GM23248 (cell line): ENCODE data around the gene RBM17. TPM values are rescaled to one million over a fixed set of nuclear protein-coding genes. Genes with fewer than 3 reads are reported as not detected.

Source experiments
- DNase-seq: peaks from one replicate; pipeline ENCODE4 v3.0.0-alpha.2; 2015
- H2AFZ ChIP-seq: fragments of 200-600 bp; sonication (generic); 2 replicates; pipeline ENCODE4 v1.6.1; 2016; ENCODE audit warnings: antibody characterized with exemption
- H3F3A ChIP-seq: fragments of 200-600 bp; sonication (generic); 2 replicates; pipeline ENCODE4 v1.6.1; 2016; ENCODE audit warnings: mild to moderate bottlenecking, antibody characterized with exemption, mixed run types; ENCODE audit not compliant: insufficient read depth
- H3K27ac ChIP-seq: fragments of 200-600 bp; sonication (generic); 2 replicates; pipeline ENCODE4 v1.5.1; 2016; ENCODE audit warnings: mild to moderate bottlenecking
- H3K27me3 ChIP-seq: fragments of 200-600 bp; sonication (generic); replicated peaks from 2 replicates; pipeline ENCODE4 v1.6.1; 2016; ENCODE audit warnings: mild to moderate bottlenecking; ENCODE audit not compliant: insufficient read depth
- H3K36me3 ChIP-seq: fragments of 200-600 bp; sonication (generic); 2 replicates; pipeline ENCODE4 v1.6.1; 2016; ENCODE audit warnings: low read depth, mild to moderate bottlenecking
- H3K4me1 ChIP-seq: fragments of 200-600 bp; sonication (generic); 2 replicates; pipeline ENCODE4 v1.6.1; 2016; ENCODE audit warnings: mild to moderate bottlenecking; ENCODE audit not compliant: insufficient read depth
- H3K4me2 ChIP-seq: fragments of 200-600 bp; sonication (generic); one replicate; pipeline ENCODE4 v1.6.1; 2016; ENCODE audit warnings: mild to moderate bottlenecking; ENCODE audit not compliant: unreplicated experiment
- H3K4me3 ChIP-seq: fragments of 200-600 bp; sonication (generic); 2 replicates; pipeline ENCODE4 v1.5.1; 2016; ENCODE audit warnings: mild to moderate bottlenecking
- H3K79me2 ChIP-seq: fragments of 200-600 bp; sonication (generic); 2 replicates; pipeline ENCODE4 v1.6.1; 2016; ENCODE audit warnings: mild to moderate bottlenecking; ENCODE audit not compliant: insufficient read depth
- H3K9ac ChIP-seq: fragments of 200-600 bp; sonication (generic); 2 replicates; pipeline ENCODE4 v1.6.1; 2016; ENCODE audit warnings: mild to moderate bottlenecking
- H3K9me2 ChIP-seq: fragments of 200-600 bp; sonication (generic); 2 replicates; pipeline ENCODE4 v1.6.1; 2016; ENCODE audit warnings: mixed run types, mild to moderate bottlenecking, moderate library complexity; ENCODE audit not compliant: insufficient read depth
- H3K9me3 ChIP-seq: fragments of 200-600 bp; sonication (generic); one replicate; pipeline ENCODE4 v1.6.1; 2017; ENCODE audit warnings: low read depth
- H4K20me1 ChIP-seq: fragments of 200-600 bp; sonication (generic); 2 replicates; pipeline ENCODE4 v1.6.0; 2016; ENCODE audit not compliant: insufficient read depth
- EZH2 ChIP-seq: fragments of 200-600 bp; sonication (generic); IDR thresholded peaks from 2 replicates; pipeline ENCODE4 v1.6.1; 2018; ENCODE audit warnings: antibody characterized with exemption, mild to moderate bottlenecking; ENCODE audit not compliant: insufficient read depth, poor library complexity, severe bottlenecking
- EZH2phosphoT487 ChIP-seq: fragments of 200-600 bp; sonication (generic); IDR thresholded peaks from 2 replicates; pipeline ENCODE4 v1.6.1; 2018; ENCODE audit warnings: antibody characterized with exemption, moderate library complexity, mild to moderate bottlenecking, low read depth; ENCODE audit not compliant: insufficient read depth
- WGBS, 2 experiments: methylation state at CpG; one replicate each; pipeline ENCODE4 v1.1.6; 2015 to 2017; ENCODE audit warnings: low lambda C conversion rate in 2 of 2, low coverage in 1 of 2; ENCODE audit errors: missing lambda C conversion rate in 2 of 2; 5-methylcytosine and 5-hydroxymethylcytosine counted together
- in situ Hi-C: fragments of 300-500 bp; cut with MboI; formaldehyde crosslinking; loops from 2 replicates; pipeline ENCODE4 v1.15.0; 2020
- polyA plus RNA-seq: library from polyadenylated mRNA; unstranded; fragments of >200 nt; fragmentation: Nextera tagmentation; extraction: Ambion mirVana; gene quantifications from 2 replicates; pipeline ENCODE4 v1.2.1, GENCODE V29; 2016
- total RNA-seq: library from RNA; depleted of rRNA; stranded (reverse); fragments of >200 nt; shearing (Covaris generic); gene quantifications from 2 replicates; pipeline ENCODE4 v1.2.3, GENCODE V29; 2014

Gene RBM17
- total and polyA plus RNA-seq, 2 experiments from 2014 or later = 24.1 to 99.9 TPM

DNA sequence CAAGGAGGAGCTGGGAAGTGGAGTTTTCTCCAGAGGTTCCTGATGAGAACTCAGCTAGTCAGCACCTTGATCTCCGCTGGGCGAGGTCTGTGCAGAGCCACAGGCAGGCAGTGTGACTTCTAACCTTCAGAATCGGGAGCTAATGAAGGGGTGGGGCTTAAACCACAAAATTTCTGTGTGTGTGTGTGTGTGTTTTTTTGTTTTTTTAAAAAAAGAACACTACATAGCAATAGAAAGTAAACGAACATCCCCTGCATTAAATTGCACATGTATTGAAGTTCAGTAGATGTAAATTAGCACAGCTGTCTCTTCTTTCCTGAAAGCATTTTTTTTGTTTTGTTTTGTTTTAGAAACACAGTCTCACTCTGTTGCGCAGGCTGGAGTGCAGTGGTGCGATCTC lies 46.2 kb downstream of the RBM17 start:
- WGBS, 2 experiments = 94 to 98% methylated on average over 6 of the region's 6 CpGs

DNA sequence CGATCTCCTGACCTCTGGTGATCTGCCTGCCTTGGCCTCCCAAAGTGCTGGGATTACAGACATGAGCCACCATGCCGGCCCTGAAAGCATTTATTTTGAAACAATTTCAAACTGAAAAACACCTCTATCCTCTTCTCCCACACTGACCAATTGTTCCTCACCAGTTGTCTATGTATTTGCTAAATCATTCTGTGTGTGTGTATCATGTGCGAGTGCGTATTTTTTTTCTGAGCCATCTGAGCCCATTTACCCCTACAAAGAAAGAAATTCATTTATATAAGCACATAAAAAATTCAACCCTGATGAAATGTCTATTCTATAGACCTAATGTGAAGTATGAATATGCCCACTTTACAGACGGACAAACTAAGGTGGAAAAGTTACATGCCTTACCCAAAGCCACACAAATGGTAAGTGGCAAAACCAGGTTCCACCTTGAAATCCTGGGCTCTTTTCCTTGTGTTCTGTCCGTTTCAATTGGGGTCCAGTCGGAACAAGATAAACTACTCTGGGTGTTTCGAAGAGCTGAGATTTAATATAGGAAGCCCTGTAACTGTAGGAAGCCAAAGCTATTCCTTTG lies 46.8 kb downstream of the RBM17 start:
- Histone ChIP-seq H3K4me3 (no peak overlapping the region), H4K20me1 (no peaks in the 10 kb centered on the region), H3K9ac (no peak overlapping the region), H3K4me1 (peaks cover 15% of the 10 kb centered on the region), H3K27me3 (peaks cover 22% of the 10 kb centered on the region), H3F3A (peaks cover 20% of the 10 kb centered on the region), H3K9me3 (no peaks in the 10 kb centered on the region), H3K36me3 (no peaks in the 10 kb centered on the region), H3K27ac (0 out of 2 replicates have a peak overlapping the region, but pooled peaks have one; percentile 13), H3K4me2 (peak overlapping the region; percentile 40), H3K79me2 (no peaks in the 10 kb centered on the region), H2AFZ (no peak overlapping the region), H3K9me2 (no peaks in the 10 kb centered on the region)
- DNase-seq = no peak
- WGBS, 2 experiments = 91 to 93% methylated on average over 8 of the region's 8 CpGs
- in situ Hi-C loops = no loop called here
- TF ChIP-seq EZH2 (no peak), EZH2phosphoT487 (no peak)

More for the DNA sequence above, 46.2 kb downstream of the RBM17 start:
- H3K27ac ChIP-seq = no peak overlapping the region
- in situ Hi-C loops = no loop called here
- no peaks in the 10 kb centered on the region for H4K20me1 ChIP-seq
- H3K4me2 ChIP-seq = no peak overlapping the region
- H3K9me3 ChIP-seq = no peaks in the 10 kb centered on the region
- H3F3A ChIP-seq = peaks cover 20% of the 10 kb centered on the region
- no peak for DNase-seq
- H3K9ac ChIP-seq = no peak overlapping the region
- TF ChIP-seq EZH2 = no peak
- TF ChIP-seq EZH2phosphoT487 = no peak
- H3K9me2 ChIP-seq = no peaks in the 10 kb centered on the region
- H3K4me1 ChIP-seq = peaks cover 15% of the 10 kb centered on the region
- H3K79me2 ChIP-seq = no peaks in the 10 kb centered on the region
- no peak overlapping the region for H2AFZ ChIP-seq
- no peak overlapping the region for H3K4me3 ChIP-seq
- no peaks in the 10 kb centered on the region for H3K36me3 ChIP-seq
- H3K27me3 ChIP-seq = peaks cover 22% of the 10 kb centered on the region

DNA sequence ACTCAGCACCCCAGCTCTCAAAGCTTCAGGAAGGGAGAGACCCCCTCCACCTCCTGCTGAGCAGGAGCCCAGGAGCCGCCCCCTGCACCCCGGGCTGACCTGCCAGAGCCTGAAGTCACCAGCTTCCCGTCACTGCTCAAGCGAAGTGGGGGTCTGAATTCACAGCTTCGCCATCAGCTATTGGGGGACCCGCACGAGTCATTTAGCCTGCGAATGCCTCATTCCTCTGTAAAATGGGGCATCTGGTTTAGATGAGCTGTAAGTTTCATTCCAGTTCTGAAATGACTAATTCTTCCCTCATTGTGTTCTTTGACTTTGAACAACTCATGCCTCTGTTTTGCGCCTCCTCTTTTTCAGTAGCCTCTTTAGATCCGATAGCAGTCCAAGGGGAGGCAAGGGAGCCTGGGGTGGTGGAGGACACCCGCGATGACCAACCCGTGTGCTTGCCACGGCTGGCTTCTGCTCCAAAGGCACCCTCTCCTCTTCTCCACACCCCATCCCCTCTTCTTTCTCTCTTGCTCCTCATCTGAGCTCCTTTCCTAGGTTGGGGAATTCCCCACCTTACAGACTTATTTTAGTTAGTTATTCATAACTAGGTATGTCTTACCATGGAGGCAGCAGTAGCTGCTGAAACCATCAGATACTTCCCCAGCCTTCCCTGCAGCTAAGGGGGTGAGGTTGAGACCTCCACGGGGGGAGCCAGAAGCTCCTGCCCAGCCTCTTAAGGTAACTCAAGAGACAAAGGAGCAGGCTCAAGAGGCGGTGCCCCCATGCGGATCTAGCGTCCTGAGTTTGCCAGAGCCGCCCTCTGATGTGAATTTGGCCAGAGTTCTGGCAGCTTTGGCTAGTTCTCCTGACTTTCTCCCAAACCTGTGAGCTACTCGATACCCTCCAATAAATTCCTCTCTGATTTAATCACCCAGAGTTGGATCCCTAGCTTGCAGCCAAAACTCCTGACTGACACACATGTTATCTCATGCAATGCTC lies 47.7 kb downstream of the RBM17 start:
- peaks cover 19% of the 10 kb centered on the region for H3K4me1 ChIP-seq
- H3F3A ChIP-seq = peaks cover 22% of the 10 kb centered on the region
- H4K20me1 ChIP-seq = no peaks in the 10 kb centered on the region
- in situ Hi-C loops = no loop called here
- WGBS, 2 experiments = 5 to 8% methylated on average over 19 to 20 of the region's 20 CpGs
- H2AFZ ChIP-seq = no peak overlapping the region
- no peak for TF ChIP-seq EZH2phosphoT487
- no peak for TF ChIP-seq EZH2
- peak overlapping the region; percentile 35; the same call in 1 of the 2 replicates for H3K4me3 ChIP-seq
- no peaks in the 10 kb centered on the region for H3K9me2 ChIP-seq
- H3K36me3 ChIP-seq = no peaks in the 10 kb centered on the region
- no peaks in the 10 kb centered on the region for H3K9me3 ChIP-seq
- peaks cover 22% of the 10 kb centered on the region for H3K27me3 ChIP-seq
- H3K9ac ChIP-seq = no peak overlapping the region; the same call in 1 of the 2 replicates
- no peaks in the 10 kb centered on the region for H3K79me2 ChIP-seq
- H3K4me2 ChIP-seq = peak overlapping the region; percentile 40
- H3K27ac ChIP-seq = peak overlapping the region; percentile 23
- DNase-seq = peak; percentile 92

DNA sequence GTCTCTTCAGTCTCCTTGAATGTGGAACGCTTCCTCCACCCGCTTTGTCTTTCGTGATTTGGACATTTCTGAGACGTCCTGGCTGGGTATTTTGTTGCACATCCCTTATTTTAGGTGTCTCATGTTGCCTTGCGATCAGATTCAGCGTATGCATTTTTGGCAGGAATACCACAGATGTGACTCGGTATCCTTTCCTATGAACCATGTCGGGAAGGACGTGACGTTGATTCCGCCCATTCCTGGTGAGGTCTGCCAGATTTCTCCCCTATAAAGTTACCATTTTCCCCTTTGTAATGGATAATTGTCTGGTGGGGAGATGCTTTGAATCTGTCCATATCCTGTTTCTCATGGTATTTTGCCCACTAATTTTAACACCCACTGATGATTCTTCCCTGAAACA lies 49.6 kb downstream of the RBM17 start:
- no peak overlapping the region for H2AFZ ChIP-seq
- DNase-seq = no peak
- in situ Hi-C loops = no loop called here
- no peaks in the 10 kb centered on the region for H3K79me2 ChIP-seq
- no peaks in the 10 kb centered on the region for H3K9me2 ChIP-seq
- H3K9me3 ChIP-seq = no peaks in the 10 kb centered on the region
- peaks cover 22% of the 10 kb centered on the region for H3K27me3 ChIP-seq
- TF ChIP-seq EZH2 = no peak
- no peak for TF ChIP-seq EZH2phosphoT487
- H4K20me1 ChIP-seq = no peaks in the 10 kb centered on the region
- no peak overlapping the region for H3K9ac ChIP-seq
- H3K27ac ChIP-seq = no peak overlapping the region
- no peak overlapping the region for H3K4me3 ChIP-seq
- H3K4me2 ChIP-seq = no peak overlapping the region
- 92 to 95% methylated on average over 11 of the region's 11 CpGs for WGBS, 2 experiments
- peaks cover 28% of the 10 kb centered on the region for H3K4me1 ChIP-seq
- H3K36me3 ChIP-seq = no peaks in the 10 kb centered on the region
- peaks cover 39% of the 10 kb centered on the region for H3F3A ChIP-seq
